ENCODE measurements around the gene TRMT44.
"Not testable (repeated sequence)": the region's sequence is repeated elsewhere in the genome, so short reads cannot be mapped to it uniquely, and the experiment has no call there.

The TRMT44 gene

GRCh38 chr4:8478371-8478770, 37.8 kb downstream of the TRMT44 start:
- no peak overlapping the region for H3K9ac ChIP-seq (ENCODE audit: low read depth, low read length)
- no peaks in the 10 kb centered on the region for H3K9me3 ChIP-seq (ENCODE audit: insufficient read depth, low read length, severe bottlenecking)
- no peaks in the 10 kb centered on the region for H4K20me1 ChIP-seq (ENCODE audit: insufficient read depth, low read length)
- DNase-seq (no peak), ATAC-seq (ENCODE audit: insufficient read depth, low read depth) (no peak)
- H3K4me3 ChIP-seq (ENCODE audit: low read depth in 1 of 2, low read length in 2 of 2) = no peak overlapping the region
- H3K27me3 ChIP-seq (ENCODE audit: insufficient read depth, low read length, poor library complexity) = no peaks in the 10 kb centered on the region
- H3K4me1 ChIP-seq (ENCODE audit: insufficient read depth, low read length) = no peaks in the 10 kb centered on the region
- TF ChIP-seq CTCF (IDR thresholded peaks at IDR 0.05; ENCODE audit: borderline replicate concordance, extremely low read depth, low read length, poor library complexity, severe bottlenecking) (no peak), EZH2 (IDR thresholded peaks at IDR 0.05; ENCODE audit: borderline replicate concordance, low read depth, low read length, severe bottlenecking) (no peak)
- peaks cover 20% of the 10 kb centered on the region for H3K36me3 ChIP-seq (ENCODE audit: insufficient read depth, low read length)
- H3K4me2 ChIP-seq (ENCODE audit: insufficient read depth, low read length) = no peak overlapping the region
- H3K79me2 ChIP-seq (ENCODE audit: insufficient read depth, low read length) = no peaks in the 10 kb centered on the region
- H2AFZ ChIP-seq (ENCODE audit: low read depth, low read length) = no peak overlapping the region
- H3K27ac ChIP-seq (ENCODE audit: low read length) = no peak overlapping the region

- Histone ChIP-seq H3K9ac (ENCODE audit: low read depth, low read length) (no peak overlapping the region), H2AFZ (ENCODE audit: low read depth, low read length) (no peak overlapping the region), H3K4me2 (ENCODE audit: insufficient read depth, low read length) (no peak overlapping the region), H3K9me3 (ENCODE audit: insufficient read depth, low read length, severe bottlenecking) (no peaks in the 10 kb centered on the region), H4K20me1 (ENCODE audit: insufficient read depth, low read length) (no peaks in the 10 kb centered on the region), H3K36me3 (ENCODE audit: insufficient read depth, low read length) (peaks cover 20% of the 10 kb centered on the region), H3K4me3 (ENCODE audit: low read depth in 1 of 2, low read length in 2 of 2) (no peak overlapping the region), H3K27ac (ENCODE audit: low read length) (no peak overlapping the region), H3K79me2 (ENCODE audit: insufficient read depth, low read length) (no peaks in the 10 kb centered on the region), H3K4me1 (ENCODE audit: insufficient read depth, low read length) (no peaks in the 10 kb centered on the region), H3K27me3 (ENCODE audit: insufficient read depth, low read length, poor library complexity) (no peaks in the 10 kb centered on the region)
- ATAC-seq (ENCODE audit: insufficient read depth, low read depth) = peak; percentile 13; the same call in 1 of the 3 replicates
- no peak for DNase-seq
- TF ChIP-seq CTCF (IDR thresholded peaks at IDR 0.05; ENCODE audit: borderline replicate concordance, extremely low read depth, low read length, poor library complexity, severe bottlenecking) (no peak), EZH2 (IDR thresholded peaks at IDR 0.05; ENCODE audit: borderline replicate concordance, low read depth, low read length, severe bottlenecking) (no peak)
Measured at GRCh38 chr4:8478801-8479744, 38.5 kb downstream of the TRMT44 start.

GRCh38 chr4:8480221-8480620, 39.6 kb downstream of the TRMT44 start:
- Histone ChIP-seq H2AFZ (ENCODE audit: low read depth, low read length) (no peak overlapping the region), H3K4me1 (ENCODE audit: insufficient read depth, low read length) (no peaks in the 10 kb centered on the region), H3K27ac (ENCODE audit: low read length) (no peak overlapping the region), H3K9me3 (ENCODE audit: insufficient read depth, low read length, severe bottlenecking) (no peaks in the 10 kb centered on the region), H3K27me3 (ENCODE audit: insufficient read depth, low read length, poor library complexity) (no peaks in the 10 kb centered on the region), H4K20me1 (ENCODE audit: insufficient read depth, low read length) (no peaks in the 10 kb centered on the region), H3K79me2 (ENCODE audit: insufficient read depth, low read length) (no peaks in the 10 kb centered on the region), H3K36me3 (ENCODE audit: insufficient read depth, low read length) (peaks cover 18% of the 10 kb centered on the region), H3K4me3 (ENCODE audit: low read depth in 1 of 2, low read length in 2 of 2) (no peak overlapping the region), H3K4me2 (ENCODE audit: insufficient read depth, low read length) (no peak overlapping the region), H3K9ac (ENCODE audit: low read depth, low read length) (no peak overlapping the region)
- ATAC-seq (ENCODE audit: insufficient read depth, low read depth) (no peak), DNase-seq (no peak)
- no peak for TF ChIP-seq CTCF (IDR thresholded peaks at IDR 0.05; ENCODE audit: borderline replicate concordance, extremely low read depth, low read length, poor library complexity, severe bottlenecking)
- TF ChIP-seq EZH2 (IDR thresholded peaks at IDR 0.05; ENCODE audit: borderline replicate concordance, low read depth, low read length, severe bottlenecking) = no peak

GRCh38 chr4:8486643-8487042, 46.1 kb downstream of the TRMT44 start:
- H3K4me1 ChIP-seq (ENCODE audit: insufficient read depth, low read length); DNase-seq; H3K9ac ChIP-seq (ENCODE audit: low read depth, low read length); H3K36me3 ChIP-seq (ENCODE audit: insufficient read depth, low read length); H3K4me3 ChIP-seq (ENCODE audit: low read depth in 1 of 2, low read length in 2 of 2); H3K79me2 ChIP-seq (ENCODE audit: insufficient read depth, low read length); H3K27me3 ChIP-seq (ENCODE audit: insufficient read depth, low read length, poor library complexity); H4K20me1 ChIP-seq (ENCODE audit: insufficient read depth, low read length); H3K27ac ChIP-seq (ENCODE audit: low read length); H3K4me2 ChIP-seq (ENCODE audit: insufficient read depth, low read length); ATAC-seq (ENCODE audit: insufficient read depth, low read depth); H2AFZ ChIP-seq (ENCODE audit: low read depth, low read length); H3K9me3 ChIP-seq (ENCODE audit: insufficient read depth, low read length, severe bottlenecking): not testable (repeated sequence)
